ENCODE measurements around the gene MIA3. TPM values are rescaled to one million over a fixed set of nuclear protein-coding genes. Genes with fewer than 3 reads are reported as not detected.

The MIA3 gene
- total and polyA plus RNA-seq, 9 of the 15 experiments (the other 6 are each of a cell fraction or from before 2014, with no cell fraction given): 21.6 to 89.4 (median 40.8) TPM

GRCh38 chr1:222665964-222666363 is 48.1 kb downstream of the MIA3 start:
- intact Hi-C loops (cut with micrococcal nuclease): no loop called here
- BruUV-seq (replicated peaks): no TSS peak

More at GRCh38 chr1:222665964-222666363, 48.1 kb downstream of the MIA3 start:
- Histone ChIP-seq H3K4me1 (replicated peaks in 1 of 2; ENCODE audit: control insufficient read depth in 2 of 2, insufficient read depth in 2 of 2, low read length in 2 of 2) (no peaks in the 10 kb centered on the region), H3K27ac (ENCODE audit: extremely low read depth, low read depth, low read length) (no peak overlapping the region), H3K4me2 (ENCODE audit: insufficient read depth, low read length) (no peak overlapping the region), H2AFZ (ENCODE audit: low read depth, low read length) (no peak overlapping the region), H4K20me1 (replicated peaks; ENCODE audit: control insufficient read depth, insufficient read depth, low read length) (no peaks in the 10 kb centered on the region), H3K36me3 (ENCODE audit: control insufficient read depth, insufficient read depth, low read length) (peaks cover 78% of the 10 kb centered on the region), H3K9me1 (ENCODE audit: control insufficient read depth, insufficient read depth, low read length) (no peaks in the 10 kb centered on the region), H3K79me2 (ENCODE audit: control insufficient read depth, insufficient read depth, low read length) (no peaks in the 10 kb centered on the region), H3K4me3 (no peak overlapping the region), H3K9ac (ENCODE audit: insufficient read depth in 1 of 2, low read depth in 2 of 2, low read length in 2 of 2) (no peak overlapping the region), H3K27me3 (ENCODE audit: control insufficient read depth in 2 of 2, insufficient read depth in 2 of 2, low read length in 2 of 2) (no peaks in the 10 kb centered on the region), H3K9me3 (replicated peaks; ENCODE audit: control insufficient read depth, insufficient read depth, low read depth, low read length) (no peaks in the 10 kb centered on the region)
- no peak for FAIRE-seq
- TF ChIP-seq GTF3C2 (IDR thresholded peaks at IDR 0.05; ENCODE audit: borderline replicate concordance, extremely low read depth, insufficient read length) (no peak), NFIC (IDR thresholded peaks at IDR 0.05) (no peak), IRF9 (tag; IDR thresholded peaks at IDR 0.05) (no peak), SIN3A (IDR thresholded peaks at IDR 0.05; ENCODE audit: borderline replicate concordance in 2 of 2, control insufficient read depth in 1 of 2, low read depth in 2 of 2, low read length in 2 of 2) (no peak), C11orf30 (IDR thresholded peaks at IDR 0.05; ENCODE audit: low read depth) (no peak), PHF21A (IDR thresholded peaks at IDR 0.05; ENCODE audit: borderline replicate concordance, low read depth) (no peak), GTF2B (IDR thresholded peaks at IDR 0.05; ENCODE audit: extremely low read depth, insufficient read length) (no peak), KAT2B (IDR thresholded peaks at IDR 0.05; ENCODE audit: low read depth, low read length) (no peak), CREB5 (CRISPR knock-in tag; IDR thresholded peaks at IDR 0.05) (no peak), KDM2B (CRISPR knock-in tag; IDR thresholded peaks at IDR 0.05) (no peak), PTTG1 (tag; IDR thresholded peaks at IDR 0.05; ENCODE audit: low read depth) (no peak), SAFB2 (IDR thresholded peaks at IDR 0.05; ENCODE audit: borderline replicate concordance, low read depth, low read length, severe bottlenecking) (no peak)
- TF ChIP-seq, protein P1, sequence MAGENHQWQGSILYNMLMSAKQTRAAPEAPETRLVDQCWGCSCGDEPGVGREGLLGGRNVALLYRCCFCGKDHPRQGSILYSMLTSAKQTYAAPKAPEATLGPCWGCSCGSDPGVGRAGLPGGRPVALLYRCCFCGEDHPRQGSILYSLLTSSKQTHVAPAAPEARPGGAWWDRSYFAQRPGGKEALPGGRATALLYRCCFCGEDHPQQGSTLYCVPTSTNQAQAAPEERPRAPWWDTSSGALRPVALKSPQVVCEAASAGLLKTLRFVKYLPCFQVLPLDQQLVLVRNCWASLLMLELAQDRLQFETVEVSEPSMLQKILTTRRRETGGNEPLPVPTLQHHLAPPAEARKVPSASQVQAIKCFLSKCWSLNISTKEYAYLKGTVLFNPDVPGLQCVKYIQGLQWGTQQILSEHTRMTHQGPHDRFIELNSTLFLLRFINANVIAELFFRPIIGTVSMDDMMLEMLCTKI (IDR thresholded peaks at IDR 0.05; ENCODE audit: partially characterized antibody): no peak
- in situ Hi-C loops (cut with MboI): no loop called here
- no peak for DNase-seq (ENCODE audit: extremely low read depth in 1 of 4, low spot score in 3 of 4)
- CTCF ChIA-PET (ENCODE audit: low intra/inter-chr PET ratio): no interaction called here
- POLR2A ChIA-PET: interaction anchor here (1.5 kb wide), 1 partner anchor 47 kb away, joined by 7 read pairs; the partner anchor contains the start of genes AIDA and BROX
- 95% methylated on average over 7 of the region's 7 CpGs for WGBS (ENCODE audit: insufficient coverage, low coverage, missing lambda C conversion rate)
- no peak for ATAC-seq
